Bone marrow (tissue), 2 donors: ENCODE measurements around the gene NPIPB9.
"Not testable (repeated sequence)": the region's sequence is repeated elsewhere in the genome, so short reads cannot be mapped to it uniquely, and the experiment has no call there.

ENCODE experiments used
- DNase-seq, 2 donors: peaks; one replicate each; lab custom pipeline; 2025; lab: John Stamatoyannopoulos, UW

NPIPB9 gene

DNA sequence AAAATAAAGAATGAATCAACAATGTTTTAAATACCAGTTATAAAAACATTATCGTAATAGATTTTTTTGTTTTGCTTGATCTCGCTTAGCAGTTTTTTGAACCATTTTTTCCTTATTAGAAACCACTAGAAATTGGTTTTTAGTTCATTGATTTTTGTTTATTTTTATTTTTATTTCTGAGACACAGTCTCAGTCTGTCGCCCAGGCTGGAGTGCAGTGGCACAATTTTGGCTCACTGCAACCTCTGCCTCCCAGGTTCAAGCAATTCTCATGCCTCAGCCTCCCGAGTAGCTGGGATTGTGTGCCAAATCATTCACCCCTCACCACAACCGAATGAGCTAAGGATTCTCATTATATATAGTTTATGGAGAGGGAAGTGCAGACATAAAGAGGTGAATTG is at the start of gene NPIPB9:
Gene NPIPB9, plus strand, starts transcription at position 301 of the 400 bp plus-strand sequence.
- DNase-seq, result not testable (repeated sequence)

DNA sequence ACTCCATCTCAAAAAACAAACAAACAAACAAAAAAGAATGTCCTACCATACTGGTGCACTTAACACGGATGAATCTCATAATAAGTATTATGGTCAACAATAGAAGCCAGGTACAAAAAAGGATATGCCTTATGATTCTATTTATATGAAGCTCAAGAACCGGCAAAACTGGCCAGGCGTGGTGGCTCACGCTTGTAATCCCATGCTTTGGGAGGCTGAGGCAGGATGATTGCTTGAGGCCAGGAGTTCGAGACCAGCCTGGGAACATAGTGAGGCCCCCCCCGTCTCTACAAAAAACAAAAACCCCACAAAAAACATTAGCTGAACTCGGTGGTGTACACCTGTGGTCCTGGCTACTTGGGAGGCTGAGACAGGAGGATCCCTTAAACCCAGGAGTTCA is 47.3 kb upstream of the NPIPB9 start:
- DNase-seq, result not testable (repeated sequence)

DNA sequence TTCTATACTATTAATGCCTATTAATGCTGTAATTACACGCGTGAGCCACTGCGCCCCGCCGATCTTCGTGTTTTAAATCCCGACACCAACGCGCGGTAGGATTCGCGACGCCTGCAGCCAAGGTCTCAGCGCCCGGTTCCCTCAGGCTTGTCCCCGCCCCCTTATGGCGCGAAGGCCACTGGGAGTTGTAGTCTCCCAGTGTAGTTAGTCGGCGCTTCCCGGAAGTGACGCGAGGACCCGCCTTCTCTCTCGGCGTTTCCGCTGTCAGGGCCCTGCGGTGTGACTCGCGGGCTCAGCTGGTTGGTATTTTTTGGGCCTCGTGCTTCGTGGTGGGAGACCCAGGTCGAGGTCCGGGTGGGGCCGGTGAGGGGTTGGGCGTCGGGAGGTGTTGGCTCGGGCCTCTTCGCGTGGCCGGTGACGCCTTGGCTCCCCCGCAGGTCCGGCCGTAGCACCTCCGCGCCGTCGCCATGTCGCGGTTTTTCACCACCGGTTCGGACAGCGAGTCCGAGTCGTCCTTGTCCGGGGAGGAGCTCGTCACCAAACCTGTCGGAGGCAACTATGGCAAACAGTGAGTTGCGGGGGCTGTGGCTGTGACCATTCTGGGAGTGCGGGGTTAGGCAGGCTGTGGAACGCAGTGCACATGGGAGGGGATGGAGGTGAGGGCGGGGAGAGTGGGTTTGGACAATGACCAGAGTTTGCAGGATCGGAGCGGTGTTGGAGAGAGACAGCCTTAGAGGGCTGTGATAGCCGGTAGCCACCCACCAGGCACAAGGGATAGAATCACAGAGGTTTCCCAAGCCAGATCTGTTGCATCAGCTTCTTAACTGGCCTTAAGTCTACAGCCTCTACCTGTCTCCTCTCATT is 40.1 kb upstream of the NPIPB9 start, which contains the start of gene EIF3C:
Gene EIF3C, plus strand, starts transcription at position 245 of the 864 bp plus-strand sequence. Its CDS starts 223 bp downstream, at position 468.
- not testable (repeated sequence) for DNase-seq

DNA sequence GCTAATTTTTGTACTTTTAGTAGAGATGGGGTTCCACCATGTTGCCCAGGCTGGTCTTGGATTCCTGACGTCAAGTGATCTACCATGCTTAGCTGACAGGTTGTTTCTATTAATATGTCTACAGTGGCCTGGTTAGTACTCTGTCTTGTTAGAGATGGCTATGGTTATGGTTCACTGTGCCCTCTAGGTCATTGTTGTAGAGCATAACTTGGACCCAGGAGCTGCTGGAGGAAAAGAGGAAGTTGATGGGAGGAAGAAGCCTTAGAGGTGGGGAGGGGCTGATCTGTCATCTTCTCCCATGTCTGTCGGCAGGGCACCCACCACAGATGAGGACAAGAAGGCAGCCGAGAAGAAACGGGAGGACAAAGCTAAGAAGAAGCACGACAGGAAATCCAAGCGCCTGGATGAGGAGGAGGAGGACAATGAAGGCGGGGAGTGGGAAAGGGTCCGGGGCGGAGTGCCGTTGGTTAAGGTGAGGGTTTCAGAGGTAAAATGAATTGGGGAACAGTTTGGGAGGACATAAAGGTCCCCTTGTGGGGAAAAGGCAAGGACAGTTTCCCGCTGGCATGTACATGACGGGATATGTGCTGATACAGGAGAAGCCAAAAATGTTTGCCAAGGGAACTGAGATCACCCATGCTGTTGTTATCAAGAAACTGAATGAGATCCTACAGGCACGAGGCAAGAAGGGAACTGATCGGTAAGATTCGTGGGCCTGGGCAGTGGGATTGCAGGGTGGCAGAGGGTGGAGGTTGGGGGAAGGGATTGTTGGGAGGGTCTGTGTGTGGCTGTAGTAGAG is 28.5 kb upstream of the NPIPB9 start:
- DNase-seq, result not testable (repeated sequence)

DNA sequence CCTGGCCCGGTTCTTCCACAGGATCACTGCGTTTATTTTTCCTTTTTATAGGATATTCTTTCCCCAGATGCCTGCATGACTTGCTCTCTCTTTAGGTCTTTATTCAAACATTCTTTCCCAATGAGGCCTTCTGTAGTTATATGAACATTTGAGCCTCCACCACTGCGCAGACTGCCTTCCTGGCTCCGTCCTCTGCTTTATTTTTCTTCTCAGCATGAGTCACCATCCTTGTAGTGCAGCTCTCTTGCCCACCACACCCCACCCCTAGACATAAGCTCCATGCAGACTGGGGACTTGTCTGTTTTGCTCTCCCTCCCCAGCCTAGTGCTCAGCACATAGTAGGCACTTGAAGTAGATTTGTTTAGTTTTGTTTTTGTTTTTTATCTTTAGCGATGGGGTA is 20.3 kb upstream of the NPIPB9 start:
- DNase-seq, result not testable (repeated sequence)

DNA sequence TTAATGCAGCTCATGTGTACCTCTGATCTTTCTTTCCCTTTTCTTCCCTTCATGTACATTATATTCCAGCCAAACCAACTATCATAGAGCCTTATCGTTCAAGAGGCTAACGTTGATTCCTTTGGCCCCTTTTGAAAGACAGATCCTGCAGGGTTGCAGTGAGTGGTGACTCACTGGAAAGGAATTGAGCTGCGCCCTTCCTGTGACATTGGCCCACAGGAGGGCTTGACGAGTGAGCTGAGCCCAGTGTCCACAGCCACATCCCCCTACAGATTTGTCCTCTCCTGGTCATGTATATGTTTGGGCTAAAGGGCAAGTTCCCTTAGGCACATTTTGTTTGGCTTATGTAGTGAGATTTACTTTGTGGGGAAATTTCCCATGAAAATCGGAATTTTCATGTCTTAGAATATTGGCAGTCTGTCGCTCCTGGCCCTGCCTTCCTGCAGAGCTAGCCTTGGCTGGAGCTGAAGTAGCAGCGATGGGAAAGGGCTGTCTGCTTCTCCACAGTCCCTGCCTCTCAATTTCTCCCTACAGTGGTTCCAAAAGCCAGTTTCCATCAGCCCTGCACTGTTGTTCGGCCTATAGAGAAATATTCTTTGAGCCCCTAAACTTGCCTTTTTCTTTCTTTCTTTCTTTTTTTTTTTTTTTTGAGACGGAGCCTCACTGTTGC is 19.0 kb upstream of the NPIPB9 start:
- not testable (repeated sequence) for DNase-seq

DNA sequence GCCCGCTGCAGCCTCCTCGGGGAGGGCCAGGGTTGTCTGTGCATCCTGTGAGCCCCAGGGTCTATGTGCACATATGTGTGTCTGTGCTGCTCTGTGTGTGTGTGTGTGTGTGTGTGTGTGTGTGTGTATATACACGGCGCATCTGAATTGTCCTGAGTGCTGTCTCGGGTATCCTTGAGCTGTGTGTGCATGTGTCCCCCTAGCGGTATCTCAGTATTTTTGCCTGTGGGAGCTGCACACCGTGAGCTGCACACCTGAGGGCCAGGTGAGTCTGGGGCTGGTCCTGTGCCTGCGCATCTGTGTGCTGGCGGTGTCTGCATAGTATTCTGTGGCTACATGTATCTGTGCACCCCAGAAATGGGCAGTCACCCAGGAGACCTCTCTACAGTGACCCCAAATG is 11.8 kb upstream of the NPIPB9 start:
- not testable (repeated sequence) for DNase-seq

DNA sequence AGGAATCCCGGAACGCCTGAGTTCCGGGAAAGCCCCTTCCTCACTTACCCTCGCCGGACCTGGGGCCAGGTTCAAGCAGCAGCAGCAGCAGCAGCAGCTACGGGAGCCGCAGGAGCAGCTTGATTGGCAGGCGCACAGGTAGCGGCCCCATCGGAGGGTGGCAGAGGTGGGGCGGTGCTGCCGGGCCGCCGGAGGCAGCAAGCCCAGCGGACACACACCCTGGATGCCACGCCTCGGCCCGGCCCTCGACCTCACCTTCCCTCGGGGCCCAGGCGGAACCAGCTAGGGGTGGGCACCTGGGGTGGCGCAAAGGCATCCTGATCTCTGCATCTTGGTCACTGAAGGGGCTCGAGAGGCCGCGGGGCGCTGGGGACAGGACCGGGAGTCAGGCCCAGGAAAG is 11.0 kb upstream of the NPIPB9 start:
- DNase-seq, result not testable (repeated sequence)

DNA sequence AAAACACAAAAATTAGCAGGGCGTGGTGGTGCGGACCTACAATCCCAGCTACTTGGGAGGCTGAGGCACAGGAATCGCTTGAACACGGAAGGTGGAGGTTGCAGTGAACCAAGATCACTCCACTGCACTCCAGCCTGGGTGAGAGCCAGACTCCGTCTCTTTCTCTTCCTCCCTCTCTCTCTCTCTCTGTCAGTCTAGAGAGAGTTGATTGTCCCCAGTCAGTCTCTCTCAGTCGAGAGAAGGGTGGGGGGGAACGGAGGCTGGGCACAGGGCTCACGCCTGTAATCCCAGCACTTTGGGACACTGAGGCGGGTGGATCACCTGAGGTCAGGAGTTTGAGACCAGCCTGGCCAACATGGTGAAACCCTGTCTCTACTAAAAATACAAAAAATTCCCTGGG is 10.3 kb upstream of the NPIPB9 start:
- not testable (repeated sequence) for DNase-seq

DNA sequence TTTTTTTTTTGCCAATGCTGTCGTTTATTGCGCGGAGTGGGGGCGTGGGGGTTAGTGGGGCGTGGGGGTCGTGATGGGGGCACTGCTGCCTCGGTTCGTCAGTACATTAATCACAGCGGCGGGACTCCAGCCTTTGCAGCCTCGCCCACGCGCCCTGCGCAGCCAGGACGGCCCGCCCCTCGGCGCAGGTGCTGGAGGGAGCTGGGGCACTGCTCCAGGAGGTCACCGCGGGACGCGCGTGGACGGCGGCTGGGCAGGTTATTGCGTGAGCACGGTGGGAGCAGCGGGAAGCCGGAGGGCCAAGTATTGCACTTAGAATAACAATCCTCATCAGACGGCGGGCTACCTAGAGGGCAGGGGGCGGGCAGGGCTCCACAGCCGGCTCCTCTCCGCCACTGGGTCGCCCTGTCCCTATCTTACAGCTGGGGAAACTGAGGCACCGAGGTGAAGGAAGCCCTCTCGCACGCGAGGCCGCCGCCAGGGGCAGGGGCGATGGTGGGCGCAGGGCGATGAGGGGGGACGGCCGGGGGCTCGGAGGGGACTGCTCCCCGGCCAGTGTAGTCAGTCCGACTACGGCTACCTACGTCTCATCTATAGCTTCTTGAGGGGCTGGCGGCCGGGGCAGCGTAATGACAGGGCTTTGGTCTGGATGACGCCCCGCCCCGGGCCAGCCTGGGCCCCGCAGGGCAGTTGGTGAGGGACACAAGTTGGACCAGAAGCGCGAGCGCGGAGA is 4.8 kb upstream of the NPIPB9 start:
- DNase-seq, result not testable (repeated sequence)

DNA sequence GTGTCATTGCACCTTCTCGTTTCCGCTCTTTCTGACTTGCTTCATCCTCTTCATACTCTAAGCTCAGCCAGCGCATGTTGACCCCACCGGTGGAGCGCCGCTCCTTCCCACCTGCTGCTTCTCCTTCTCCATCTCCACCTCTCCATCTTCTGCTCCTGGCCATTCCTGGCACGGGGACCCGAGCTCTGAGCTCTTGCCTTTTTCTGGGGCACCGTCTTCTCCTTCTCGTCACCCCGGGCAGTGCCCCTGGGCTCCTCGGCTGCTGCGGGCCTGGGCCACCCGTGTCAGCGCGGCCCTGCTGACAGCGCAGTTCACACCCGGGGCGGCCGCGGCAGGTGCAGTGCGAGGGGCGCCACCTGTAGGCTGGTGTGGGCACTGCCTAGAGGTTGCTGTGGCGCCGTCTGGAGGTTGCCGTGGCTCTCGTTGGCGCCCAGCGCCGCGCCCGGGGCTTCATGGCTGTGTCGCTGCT is 1.6 kb upstream of the NPIPB9 start:
- not testable (repeated sequence) for DNase-seq

DNA sequence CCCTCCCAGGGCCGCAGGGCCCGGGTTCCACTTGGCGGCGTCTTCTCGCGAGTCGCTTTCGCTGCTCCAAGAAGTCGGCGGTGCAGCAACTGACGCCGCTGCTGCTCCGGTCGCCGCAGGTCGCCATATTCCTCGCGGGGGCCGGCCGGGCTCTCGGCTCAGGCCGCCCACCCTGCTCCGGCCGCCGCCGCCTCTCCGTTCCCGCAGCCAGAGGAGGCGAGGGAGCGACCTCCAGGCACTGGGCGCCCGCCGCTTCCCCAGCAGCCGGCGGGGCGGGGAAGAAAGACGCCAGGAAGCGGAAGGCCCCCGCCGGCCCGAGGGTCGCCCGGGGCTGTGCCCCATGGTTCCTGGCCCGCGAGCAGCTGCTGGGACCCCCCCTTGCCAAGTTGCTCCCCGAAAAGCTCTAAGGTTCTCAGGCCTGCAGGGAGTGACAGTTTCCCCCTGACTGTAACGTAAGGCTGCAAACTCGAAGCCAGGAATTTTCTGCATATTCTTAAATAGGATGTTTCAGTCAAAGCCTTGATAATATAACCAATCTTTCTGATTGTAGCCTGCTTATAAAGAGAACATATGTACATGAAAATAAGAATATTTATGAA is 1.0 kb upstream of the NPIPB9 start:
- not testable (repeated sequence) for DNase-seq

DNA sequence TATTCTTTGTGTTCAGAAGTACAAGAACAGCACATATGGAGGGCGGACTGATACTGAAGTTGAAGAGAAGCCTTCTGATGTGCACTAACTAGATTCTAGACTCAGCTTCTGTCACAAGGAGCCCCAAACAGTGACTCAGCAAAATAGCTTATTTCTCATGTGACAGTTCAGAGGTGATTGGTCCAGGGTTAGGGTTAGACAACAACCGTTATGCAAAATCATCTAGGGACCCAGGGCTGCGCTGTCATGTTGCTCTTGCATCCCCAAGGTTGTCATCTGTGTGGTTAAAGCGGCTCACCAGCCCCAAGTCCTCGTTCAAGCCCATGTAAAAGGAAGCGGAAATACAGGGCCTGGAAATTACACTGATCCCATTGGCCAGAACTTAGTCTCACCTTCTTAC is 30.1 kb downstream of the NPIPB9 start:
- not testable (repeated sequence) for DNase-seq

DNA sequence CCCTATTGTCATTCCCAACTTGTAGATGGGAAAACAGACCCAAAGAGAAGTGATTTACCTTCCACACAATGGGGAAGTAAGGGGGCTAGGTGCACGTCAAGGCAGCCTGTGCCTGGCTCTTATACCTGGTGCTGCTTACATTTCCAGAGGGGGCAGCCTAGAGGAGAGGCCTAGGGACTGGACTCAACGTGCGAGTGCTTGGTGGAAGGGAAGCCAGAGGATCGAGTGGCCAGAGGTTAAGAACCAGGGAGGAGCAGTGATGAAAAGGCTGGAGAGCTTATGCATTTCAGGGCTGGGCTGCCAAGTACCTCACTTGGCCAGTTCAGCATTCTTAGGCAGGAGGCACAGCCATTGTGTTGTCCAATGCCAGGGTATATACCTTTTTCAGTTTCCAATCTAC is 30.8 kb downstream of the NPIPB9 start:
- not testable (repeated sequence) for DNase-seq

DNA sequence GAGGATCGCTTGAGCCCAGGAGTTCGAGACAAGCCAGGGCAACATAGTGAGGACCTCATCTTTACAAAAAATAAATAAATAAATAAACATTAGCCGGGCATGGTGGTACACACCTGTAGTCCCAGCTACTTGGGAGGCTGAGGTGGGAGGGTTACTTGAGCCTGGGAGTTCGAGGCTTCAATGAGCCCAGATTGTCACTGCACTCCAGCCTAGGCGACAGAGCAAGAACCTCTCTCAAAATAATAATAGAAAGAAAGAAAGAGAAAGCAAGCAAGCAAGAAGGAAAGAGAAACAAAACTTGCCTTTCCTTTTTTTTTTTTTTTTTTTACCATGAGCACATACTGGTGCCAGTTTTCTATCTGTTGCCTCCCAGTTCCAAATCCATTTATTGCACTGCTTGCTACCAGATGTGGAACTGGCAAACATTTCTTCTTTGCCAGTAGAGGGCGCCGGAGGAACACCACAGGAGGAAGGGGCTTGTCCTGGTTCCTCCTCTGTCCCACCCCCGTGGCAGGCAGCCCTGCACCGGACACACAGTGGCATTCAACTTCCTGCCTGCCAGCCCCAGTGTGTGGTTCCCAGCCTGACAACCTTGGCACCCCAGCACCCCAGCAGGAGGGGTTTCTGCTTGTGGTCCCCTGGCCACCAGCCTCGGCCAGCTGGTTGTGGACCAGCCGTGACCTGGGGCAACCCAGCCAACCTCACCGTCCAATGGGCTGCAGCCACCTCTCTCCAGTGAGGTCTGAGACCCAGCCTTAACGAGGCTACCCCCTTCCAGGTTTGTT is 50.8 kb downstream of the NPIPB9 start:
- not testable (repeated sequence) for DNase-seq

DNA sequence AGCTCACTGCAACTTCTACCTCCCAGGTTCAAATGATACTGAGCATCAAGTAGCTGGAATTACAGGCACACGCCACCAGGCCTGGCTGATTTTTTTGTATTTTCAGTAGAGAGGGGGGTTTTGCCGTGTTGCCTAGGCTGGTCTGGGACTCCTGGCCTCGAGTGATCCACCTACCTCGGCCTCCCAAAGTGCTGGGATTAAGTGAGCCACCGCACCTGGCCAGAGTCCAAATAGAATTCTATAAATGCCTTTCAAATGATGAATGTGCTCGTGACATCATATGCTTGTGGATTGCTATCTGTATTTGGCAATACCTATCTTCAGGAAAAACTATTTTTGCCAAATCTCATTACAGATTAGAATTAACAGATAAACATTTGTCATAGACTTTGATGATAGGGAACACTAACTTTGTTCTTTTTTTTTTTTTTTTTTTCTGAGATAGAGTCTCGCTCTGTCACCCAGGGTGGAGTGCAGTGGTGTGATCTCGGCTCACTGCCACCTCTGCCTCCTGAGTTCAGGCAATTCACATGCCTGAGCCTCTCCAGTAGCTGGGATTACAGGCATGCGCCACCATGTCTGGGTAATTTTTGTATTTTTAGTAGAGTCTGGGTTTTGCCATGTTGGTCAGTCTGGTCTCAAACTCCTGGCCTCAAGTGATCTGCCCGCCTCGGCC is 56.0 kb downstream of the NPIPB9 start:
- not testable (repeated sequence) for DNase-seq

DNA sequence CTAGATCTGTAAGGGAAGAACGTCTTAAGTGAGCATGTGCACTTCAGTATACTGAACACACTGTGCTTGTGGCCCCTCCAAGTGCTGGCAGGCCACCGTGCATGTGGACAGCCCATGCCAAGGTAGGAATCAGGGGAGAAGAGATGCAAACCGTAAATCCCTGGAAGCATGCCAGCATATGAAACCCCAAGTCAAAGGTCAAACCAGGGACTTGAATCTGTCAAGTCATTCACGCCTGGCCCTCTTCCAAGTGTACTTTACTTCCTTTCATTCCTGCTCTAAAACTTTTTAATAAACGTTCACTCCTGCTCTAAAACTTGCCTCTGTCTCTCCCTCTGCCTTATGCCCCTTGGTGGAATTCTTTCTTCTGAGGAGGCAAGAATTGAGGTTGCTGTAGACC is 68.4 kb downstream of the NPIPB9 start:
- DNase-seq, result no peak

DNA sequence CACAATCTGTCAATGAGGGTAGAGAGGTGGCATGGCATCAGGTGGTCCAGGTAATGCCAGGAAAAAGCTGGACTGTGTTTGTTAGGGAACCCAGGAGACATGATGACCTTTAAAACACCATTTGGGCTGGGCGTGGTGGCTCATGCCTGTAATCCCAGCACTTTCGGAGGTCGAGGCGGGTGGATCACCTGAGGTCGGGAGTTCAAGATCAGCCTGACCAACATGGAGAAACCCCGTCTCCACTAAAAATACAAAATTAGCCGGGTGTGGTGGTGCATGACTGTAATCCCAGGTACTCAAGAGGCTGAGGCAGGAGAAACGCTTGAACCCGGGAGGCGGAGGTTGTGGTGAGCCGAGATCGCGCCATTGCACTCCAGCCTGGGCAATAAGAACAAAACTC is 69.0 kb downstream of the NPIPB9 start:
- DNase-seq, result not testable (repeated sequence)

DNA sequence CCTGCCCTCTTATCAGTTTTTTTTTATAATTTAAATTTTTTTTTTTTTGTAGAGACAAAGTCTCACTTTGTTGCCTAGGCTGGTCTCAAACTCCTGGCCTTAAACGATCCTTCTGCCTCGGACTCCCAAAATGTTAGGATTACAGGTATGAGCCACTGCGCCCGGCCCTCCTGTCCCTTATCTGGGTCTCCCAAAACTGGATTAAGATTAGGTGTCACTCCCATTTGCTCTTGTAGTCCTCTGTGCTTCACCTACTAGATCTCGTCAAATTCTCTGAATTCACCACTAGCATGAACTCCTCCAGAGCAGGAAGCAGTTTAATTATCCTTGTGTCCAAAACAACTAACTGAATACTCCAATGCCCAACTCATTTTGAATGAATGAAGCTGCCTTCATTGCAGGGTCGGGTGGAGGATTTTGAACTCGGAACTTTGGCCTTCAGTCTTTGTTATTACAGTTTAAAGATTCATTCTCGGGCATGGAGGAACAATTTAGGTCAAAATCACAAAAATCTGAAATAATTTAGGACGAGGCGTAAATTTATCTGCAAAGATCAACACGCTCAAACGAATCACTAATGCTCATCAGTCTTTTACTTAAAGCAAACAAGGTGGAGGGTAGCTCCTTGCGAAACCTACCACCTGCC is 70.4 kb downstream of the NPIPB9 start:
- DNase-seq, result no peak
